LNCAP (cell line): Measurements from ENCODE around the gene ADGB.

Source experiments
- CTCF ChIP-seq: fragments of 450-650 bp; IDR thresholded peaks from 2 replicates; pipeline ENCODE4 v1.5.1; 2017; ENCODE audit warnings: mild to moderate bottlenecking

Gene ADGB

DNA sequence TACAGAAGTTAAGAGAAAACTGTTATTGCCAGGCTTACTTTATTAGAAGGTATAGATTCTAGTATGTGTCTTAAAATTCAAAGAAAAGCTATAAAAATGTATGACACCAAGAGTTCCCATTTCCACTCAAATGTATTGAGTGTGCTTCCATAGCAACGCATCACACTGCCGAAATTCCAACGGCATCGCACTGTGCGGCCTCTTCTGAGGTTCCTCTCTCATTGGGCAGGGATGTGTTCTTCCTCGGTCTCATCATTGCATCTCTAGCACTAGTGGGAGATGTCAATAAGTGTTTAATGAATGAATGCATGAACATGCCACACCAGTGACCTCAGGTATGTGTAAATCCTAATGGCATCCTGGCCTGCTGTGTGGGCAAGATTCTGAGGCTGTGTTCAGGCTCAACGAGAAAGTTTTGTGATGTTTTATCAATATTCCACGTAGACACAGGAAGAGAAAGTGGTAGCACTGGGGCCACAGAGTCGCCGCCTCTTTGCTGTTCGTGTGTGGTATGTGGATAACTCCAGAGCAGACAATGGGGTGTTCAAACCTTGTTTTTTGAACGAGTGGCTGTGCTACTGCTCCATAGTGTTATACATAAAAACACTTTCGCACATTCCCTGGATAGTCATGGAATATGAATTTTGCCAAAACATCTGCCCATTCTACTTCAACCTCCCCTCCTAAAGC is 171.6 kb downstream of the ADGB start:
- no peak for TF ChIP-seq CTCF

DNA sequence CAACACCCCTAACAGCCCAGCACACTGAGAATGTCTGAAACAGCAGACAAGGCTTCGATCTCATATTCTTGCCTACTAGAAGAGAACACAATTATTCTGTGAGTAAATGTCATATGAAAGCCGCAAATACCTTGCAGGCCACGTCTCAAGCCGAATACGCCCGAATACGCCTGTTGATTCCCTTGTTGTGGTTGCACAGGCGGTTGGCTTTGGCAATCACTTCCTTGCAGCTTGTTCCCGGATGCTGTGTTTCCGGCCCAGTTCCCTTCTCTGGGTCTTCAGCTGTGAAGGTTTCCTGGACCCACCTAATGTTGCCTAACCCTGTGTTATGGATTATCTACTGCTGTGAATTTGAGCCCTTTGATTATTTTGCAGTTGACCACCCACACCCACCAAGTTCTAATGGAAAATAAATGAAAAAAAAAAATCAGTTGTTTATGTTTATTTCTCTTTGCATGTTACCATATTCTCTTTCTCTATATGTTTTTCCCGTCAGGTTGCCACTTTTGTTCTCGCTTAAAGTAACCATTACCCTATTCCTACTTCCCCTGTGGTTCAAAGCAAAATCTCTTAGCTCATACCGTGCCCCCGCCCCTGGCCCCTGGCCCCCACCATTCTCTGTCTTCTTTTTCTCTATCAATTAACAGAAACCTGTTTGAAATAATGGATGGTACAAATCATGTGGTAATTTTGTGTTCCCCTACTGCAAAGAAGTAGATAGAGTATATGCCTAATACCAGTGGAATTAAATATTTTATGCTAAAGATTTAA is 172.4 kb downstream of the ADGB start:
- no peak for TF ChIP-seq CTCF

DNA sequence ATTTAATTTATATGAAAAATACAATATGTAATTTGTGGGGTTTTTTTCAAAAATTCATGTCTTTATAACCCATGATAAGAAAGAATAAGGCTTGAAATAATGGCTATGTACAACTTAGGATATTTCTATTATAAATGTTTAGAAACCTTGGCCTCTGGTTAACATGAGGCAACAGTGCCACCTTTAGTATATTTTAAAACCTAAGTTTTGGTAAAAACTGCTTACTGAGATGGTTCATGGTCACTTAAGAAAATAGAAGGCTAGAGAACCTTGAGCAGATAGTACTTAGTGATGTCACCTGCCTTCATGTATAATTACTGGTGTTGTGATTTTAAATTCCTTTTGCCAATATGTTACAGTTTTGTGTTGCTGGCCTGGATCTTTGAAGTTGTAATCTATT is 176.4 kb downstream of the ADGB start:
- no peak for TF ChIP-seq CTCF

DNA sequence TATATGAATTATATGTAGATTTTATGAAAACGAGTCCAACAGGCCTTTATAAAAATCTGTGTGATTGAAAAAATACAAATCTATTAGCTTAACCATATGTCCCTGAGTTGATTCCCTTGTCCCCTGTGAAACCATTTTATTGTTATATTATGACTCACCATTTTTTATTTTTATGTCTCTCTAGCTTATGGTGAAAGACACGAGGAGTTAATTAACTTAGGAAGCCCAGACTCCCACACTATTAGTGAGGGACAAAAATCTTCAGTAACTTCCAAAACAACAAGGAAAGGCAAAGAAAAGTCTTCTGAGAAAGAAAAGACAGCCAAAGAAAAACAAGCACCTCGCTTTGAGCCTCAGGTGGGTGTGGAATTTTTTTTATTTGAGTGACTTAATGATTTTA is 183.1 kb downstream of the ADGB start:
- no peak for TF ChIP-seq CTCF

DNA sequence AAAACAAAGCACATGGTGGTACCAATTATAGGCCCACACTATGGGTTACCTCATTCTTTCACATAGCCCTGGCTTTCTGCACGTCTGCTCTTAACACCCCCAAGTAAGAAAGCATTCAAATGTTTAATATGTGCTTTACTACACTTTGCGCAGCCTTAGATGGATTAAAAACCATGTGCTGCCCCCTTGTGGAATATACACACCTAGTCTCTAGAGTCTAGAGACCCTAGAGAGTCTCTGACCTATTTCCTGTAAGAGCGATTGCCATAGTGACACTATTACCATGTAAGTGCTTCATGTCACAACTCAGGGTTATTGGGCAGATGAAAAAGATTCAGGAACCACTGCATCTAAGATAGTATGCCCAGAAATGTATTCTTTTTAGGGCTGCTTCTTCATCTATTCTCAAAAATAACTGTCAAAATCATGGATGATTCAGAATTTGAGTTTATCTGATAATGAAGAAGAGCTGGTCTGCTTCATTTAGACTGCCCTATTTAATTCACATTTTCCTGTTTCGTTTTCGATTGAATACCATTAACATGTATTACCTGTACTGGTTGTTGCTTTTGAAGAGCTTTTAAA is 186.3 kb downstream of the ADGB start:
- TF ChIP-seq CTCF: peak; percentile 79

GRCh38 chr6:146787876-146788508 is 189.2 kb downstream of the ADGB start:
- TF ChIP-seq CTCF: no peak

- TF ChIP-seq CTCF: no peak
Observed at GRCh38 chr6:146790561-146791091, 191.9 kb downstream of the ADGB start.
